HG03520 (cell line): Measurements from ENCODE around the gene POU2AF2.
"Not testable (repeated sequence)": the region's sequence is repeated elsewhere in the genome, so short reads cannot be mapped to it uniquely, and the experiment has no call there.

Source experiments
- ATAC-seq: cut with Tn5 transposase; IDR thresholded peaks from one replicate; pipeline ENCODE4 v1.9.1; 2021; ENCODE audit warnings: mild to moderate bottlenecking, moderate library complexity; ENCODE audit not compliant: unreplicated experiment

POU2AF2 gene

GRCh38 chr11:111301004-111301841 lies 55.7 kb downstream of the POU2AF2 start:
- peak; percentile 41 for ATAC-seq

GRCh38 chr11:111301842-111302118 lies 56.3 kb downstream of the POU2AF2 start:
- no peak for ATAC-seq

GRCh38 chr11:111302298-111302697 lies 56.8 kb downstream of the POU2AF2 start:
- ATAC-seq = no peak

GRCh38 chr11:111303461-111303860 lies 57.9 kb downstream of the POU2AF2 start:
- ATAC-seq = no peak

- ATAC-seq = no peak
Observed at GRCh38 chr11:111305162-111305802, 59.8 kb downstream of the POU2AF2 start.

- ATAC-seq = no peak
Observed at GRCh38 chr11:111305876-111306275, 60.4 kb downstream of the POU2AF2 start.

GRCh38 chr11:111306321-111306720 lies 60.8 kb downstream of the POU2AF2 start:
- no peak for ATAC-seq

GRCh38 chr11:111307472-111308108 lies 62.1 kb downstream of the POU2AF2 start:
- ATAC-seq = no peak

GRCh38 chr11:111308140-111308539 lies 62.6 kb downstream of the POU2AF2 start:
- ATAC-seq = no peak

GRCh38 chr11:111309215-111309915 lies 63.8 kb downstream of the POU2AF2 start:
- no peak for ATAC-seq

- no peak for ATAC-seq
Observed at GRCh38 chr11:111310088-111310487, 64.6 kb downstream of the POU2AF2 start.

- no peak for ATAC-seq
Observed at GRCh38 chr11:111310723-111311122, 65.2 kb downstream of the POU2AF2 start.

GRCh38 chr11:111312076-111312475 lies 66.6 kb downstream of the POU2AF2 start:
- no peak for ATAC-seq

GRCh38 chr11:111319296-111319695 lies 73.8 kb downstream of the POU2AF2 start:
- ATAC-seq = no peak

GRCh38 chr11:111320199-111320598 lies 74.7 kb downstream of the POU2AF2 start:
- ATAC-seq = not testable (repeated sequence)

GRCh38 chr11:111320728-111321568 lies 75.4 kb downstream of the POU2AF2 start:
- no peak for ATAC-seq

GRCh38 chr11:111322534-111322933 lies 77.0 kb downstream of the POU2AF2 start:
- no peak for ATAC-seq

- no peak for ATAC-seq
Observed at GRCh38 chr11:111324277-111324720, 78.8 kb downstream of the POU2AF2 start.

GRCh38 chr11:111325259-111325658 lies 79.7 kb downstream of the POU2AF2 start:
- ATAC-seq = no peak

GRCh38 chr11:111326824-111327223 lies 81.3 kb downstream of the POU2AF2 start:
- no peak for ATAC-seq
